ENCODE results near the gene MIPOL1. TPM values are rescaled to one million over a fixed set of nuclear protein-coding genes. Genes with fewer than 3 reads are reported as not detected.
"Not testable (repeated sequence)": the region's sequence is repeated elsewhere in the genome, so short reads cannot be mapped to it uniquely, and the experiment has no call there.

The MIPOL1 gene
- total RNA-seq, 6 experiments from 2014 or later, result 6.5 to 7.7 (median 6.8) TPM

- Mint-ChIP-seq H3K4me1 (ENCODE audit: low read depth) (0 out of 2 replicates have a peak, but pooled peaks cover 4% of the 10 kb centered on the region), H3K27ac (no peak overlapping the region), H3K36me3 (ENCODE audit: low read depth) (no peaks in the 10 kb centered on the region), H3K4me3 (no peak overlapping the region), H3K27me3 (ENCODE audit: insufficient read depth) (no peaks in the 10 kb centered on the region), H3K9me3 (no peaks in the 10 kb centered on the region)
- peak; percentile 2 for DNase-seq
- TF ChIP-seq CTCF (IDR thresholded peaks at IDR 0.05), result no peak
Measured at GRCh38 chr14:37546621-37547447, 349.1 kb downstream of the MIPOL1 start.

GRCh38 chr14:37550511-37550910 is 352.8 kb downstream of the MIPOL1 start:
- H3K36me3 Mint-ChIP-seq (ENCODE audit: low read depth), result peaks cover 7% of the 10 kb centered on the region; the same call in 1 of the 2 replicates
- no peak overlapping the region for H3K4me3 Mint-ChIP-seq
- H3K27ac Mint-ChIP-seq, result no peak overlapping the region
- H3K27me3 Mint-ChIP-seq (ENCODE audit: insufficient read depth), result no peaks in the 10 kb centered on the region; the same call in 1 of the 2 replicates
- peaks cover 4% of the 10 kb centered on the region for H3K9me3 Mint-ChIP-seq
- no peak for TF ChIP-seq CTCF (IDR thresholded peaks at IDR 0.05)
- peak; percentile 57 for DNase-seq
- H3K4me1 Mint-ChIP-seq (ENCODE audit: low read depth), result 0 out of 2 replicates have a peak, but pooled peaks cover 4% of the 10 kb centered on the region

- Mint-ChIP-seq H3K27ac (no peak overlapping the region), H3K9me3 (peaks cover 4% of the 10 kb centered on the region), H3K27me3 (ENCODE audit: insufficient read depth) (no peaks in the 10 kb centered on the region; the same call in 1 of the 2 replicates), H3K4me3 (no peak overlapping the region), H3K4me1 (ENCODE audit: low read depth) (0 out of 2 replicates have a peak, but pooled peaks cover 4% of the 10 kb centered on the region), H3K36me3 (ENCODE audit: low read depth) (peaks cover 7% of the 10 kb centered on the region; the same call in 1 of the 2 replicates)
- DNase-seq, result no peak
- TF ChIP-seq CTCF (IDR thresholded peaks at IDR 0.05), result no peak
Measured at GRCh38 chr14:37551119-37551518, 353.4 kb downstream of the MIPOL1 start.

GRCh38 chr14:37553935-37554550 is 356.3 kb downstream of the MIPOL1 start:
- TF ChIP-seq CTCF (IDR thresholded peaks at IDR 0.05), result no peak
- Mint-ChIP-seq H3K27ac (no peak overlapping the region), H3K9me3 (peaks cover 14% of the 10 kb centered on the region), H3K4me3 (no peak overlapping the region), H3K4me1 (ENCODE audit: low read depth) (peaks cover 1% of the 10 kb centered on the region; the same call in 1 of the 2 replicates), H3K27me3 (ENCODE audit: insufficient read depth) (peaks cover 1% of the 10 kb centered on the region), H3K36me3 (ENCODE audit: low read depth) (peaks cover 17% of the 10 kb centered on the region)
- no peak for DNase-seq

- peaks cover 17% of the 10 kb centered on the region for H3K36me3 Mint-ChIP-seq (ENCODE audit: low read depth)
- H3K4me1 Mint-ChIP-seq (ENCODE audit: low read depth); DNase-seq; H3K4me3 Mint-ChIP-seq; H3K27ac Mint-ChIP-seq; H3K27me3 Mint-ChIP-seq (ENCODE audit: insufficient read depth): not testable (repeated sequence)
- peaks cover 14% of the 10 kb centered on the region for H3K9me3 Mint-ChIP-seq
Measured at GRCh38 chr14:37555596-37555995, 357.9 kb downstream of the MIPOL1 start.

GRCh38 chr14:37558740-37559139 is 361.0 kb downstream of the MIPOL1 start:
- no peak for TF ChIP-seq CTCF (IDR thresholded peaks at IDR 0.05)
- Mint-ChIP-seq H3K4me1 (ENCODE audit: low read depth) (peaks cover 15% of the 10 kb centered on the region; the same call in 1 of the 2 replicates), H3K27me3 (ENCODE audit: insufficient read depth) (peaks cover 1% of the 10 kb centered on the region), H3K36me3 (ENCODE audit: low read depth) (peaks cover 16% of the 10 kb centered on the region), H3K9me3 (peaks cover 10% of the 10 kb centered on the region), H3K27ac (no peak overlapping the region; the same call in 1 of the 2 replicates), H3K4me3 (no peak overlapping the region)
- no peak for DNase-seq

Measured in HFFc6 (cell line).